H1 (cell line): ENCODE measurements around the gene APP. TPM values are rescaled to one million over a fixed set of nuclear protein-coding genes. Genes with fewer than 3 reads are reported as not detected.

Source experiments
- CTCF ChIA-PET: fragments of 300-600 bp; sonication (Branson Sonifier 250); formaldehyde crosslinking; loops from one replicate; lab custom pipeline; 2021; ENCODE audit not compliant: partially characterized antibody; lab: Charles Lee
- POLR2A ChIA-PET: fragments of 300-600 bp; sonication (Branson Sonifier 250); formaldehyde crosslinking; loops from one replicate; lab custom pipeline; 2021; ENCODE audit warnings: inconsistent platforms; ENCODE audit not compliant: partially characterized antibody; lab: Charles Lee
- DNase-seq, 2 experiments: peaks; one replicate each; pipeline versions ENCODE4 v3.0.0 to v3.0.0-alpha.2; 2010 to 2022; ENCODE audit warnings: low spot score in 2 of 2, low read depth in 1 of 2, mixed read lengths in 1 of 2
- FAIRE-seq: peaks from 2 replicates; lab custom pipeline; 2011; peaks lifted over from hg19 to GRCh38; lab: Jason Lieb, UNC
- H2AFZ ChIP-seq: 2 replicates; pipeline ENCODE4 v1.8.1; 2012; ENCODE audit warnings: low read length, inconsistent platforms
- H2AK5ac ChIP-seq: 2 replicates; pipeline ENCODE4 v1.6.1; 2013; ENCODE audit warnings: low read depth, low read length
- H2BK120ac ChIP-seq: replicated peaks from 2 replicates; pipeline ENCODE3; 2013; ENCODE audit warnings: low read depth, low read length, inconsistent platforms
- H2BK12ac ChIP-seq: 2 replicates; pipeline ENCODE4 v1.6.1; 2013; ENCODE audit warnings: low read depth, low read length
- H2BK15ac ChIP-seq: 2 replicates; pipeline ENCODE4 v1.6.1; 2013; ENCODE audit warnings: low read length
- H2BK20ac ChIP-seq: 2 replicates; pipeline ENCODE4 v1.6.1; 2013; ENCODE audit warnings: low read length
- H2BK5ac ChIP-seq: 2 replicates; pipeline ENCODE4 v1.6.1; 2013; ENCODE audit warnings: low read depth, low read length
- H3K14ac ChIP-seq: 2 replicates; pipeline ENCODE4 v1.6.1; 2013; ENCODE audit warnings: inconsistent platforms; ENCODE audit not compliant: insufficient read length
- H3K18ac ChIP-seq: 2 replicates; pipeline ENCODE4 v1.6.1; 2013; ENCODE audit warnings: low read length; ENCODE audit errors: extremely low read depth
- H3K23ac ChIP-seq: 2 replicates; pipeline ENCODE4 v1.6.1; 2013; ENCODE audit warnings: inconsistent platforms; ENCODE audit not compliant: insufficient read length
- H3K23me2 ChIP-seq: 2 replicates; pipeline ENCODE4 v1.6.1; 2013; ENCODE audit warnings: low read depth, low read length
- H3K27ac ChIP-seq: 2 replicates; pipeline ENCODE4 v1.6.1; 2011; ENCODE audit warnings: low read depth, low read length, inconsistent platforms
- H3K27me3 ChIP-seq, 4 experiments: replicated peaks in 1 of 4; 1 replicate in 1 of 4; 2 replicates in 3 of 4; pipeline versions ENCODE4 v1.6.1 to v1.8.1; 2011 to 2013; ENCODE audit warnings: low read length in 3 of 4, mild to moderate bottlenecking in 3 of 4, inconsistent platforms in 2 of 4, mixed read lengths in 2 of 4, moderate library complexity in 1 of 4; ENCODE audit not compliant: control insufficient read depth in 3 of 4, insufficient read depth in 3 of 4; ENCODE audit errors: extremely low read depth in 1 of 4
- H3K36me3 ChIP-seq, 4 experiments: 2 replicates each; pipeline versions ENCODE4 v1.6.1 to v1.8.1; 2011 to 2013; ENCODE audit warnings: mild to moderate bottlenecking in 4 of 4, low read length in 3 of 4, moderate library complexity in 2 of 4, control low read depth in 1 of 4, inconsistent platforms in 1 of 4; ENCODE audit not compliant: insufficient read depth in 4 of 4, control insufficient read depth in 2 of 4
- H3K4ac ChIP-seq: replicated peaks from 2 replicates; pipeline ENCODE3; 2013; ENCODE audit warnings: low read length, low read depth, mixed read lengths, inconsistent platforms; ENCODE audit not compliant: insufficient read length
- H3K4me1 ChIP-seq, 4 experiments: replicated peaks in 1 of 4; 1 replicate in 1 of 4; 2 replicates in 3 of 4; pipeline versions ENCODE4 v1.6.1 to v1.8.1; 2011 to 2013; ENCODE audit warnings: low read length in 3 of 4, inconsistent platforms in 2 of 4, mixed read lengths in 1 of 4; ENCODE audit not compliant: insufficient read depth in 4 of 4, control insufficient read depth in 3 of 4
- H3K4me2 ChIP-seq, 2 experiments: 2 replicates each; pipeline versions ENCODE4 v1.6.1 to v1.8.1; 2011 to 2013; ENCODE audit warnings: low read depth in 2 of 2, low read length in 2 of 2, control low read depth in 1 of 2, inconsistent platforms in 1 of 2, mild to moderate bottlenecking in 1 of 2; ENCODE audit not compliant: insufficient read depth in 1 of 2
- H3K4me3 ChIP-seq, 4 experiments: fragments of 200-600, 300-600 bp in 1 of 4; sonication (generic), shearing (Covaris generic), sonication (Bioruptor Twin) in 1 of 4; 2 replicates each; pipeline versions ENCODE4 v1.5.1 to v1.8.1; 2011 to 2016; ENCODE audit warnings: low read length in 4 of 4, low read depth in 3 of 4, control low read depth in 2 of 4, inconsistent platforms in 2 of 4, mild to moderate bottlenecking in 2 of 4, mixed read lengths in 1 of 4, moderate library complexity in 1 of 4; ENCODE audit not compliant: insufficient read depth in 2 of 4; ENCODE audit errors: extremely low read depth in 1 of 4
- H3K56ac ChIP-seq: replicated peaks from 2 replicates; pipeline ENCODE3; 2013; ENCODE audit warnings: low read depth, mild to moderate bottlenecking, mixed read lengths, low read length, inconsistent platforms; ENCODE audit not compliant: insufficient read length
- H3K79me1 ChIP-seq: 2 replicates; pipeline ENCODE4 v1.6.1; 2013; ENCODE audit warnings: low read depth, low read length, control low read depth
- H3K79me2 ChIP-seq, 2 experiments: 2 replicates each; pipeline versions ENCODE4 v1.6.1 to v1.8.1; 2012 to 2013; ENCODE audit warnings: low read length in 2 of 2, mild to moderate bottlenecking in 2 of 2, inconsistent platforms in 1 of 2; ENCODE audit not compliant: insufficient read depth in 2 of 2, control insufficient read depth in 1 of 2
- H3K9ac ChIP-seq, 4 experiments: replicated peaks in 1 of 4; 1 replicate in 1 of 4; 2 replicates in 3 of 4; pipeline versions ENCODE4 v1.6.1 to v1.8.1; 2011 to 2013; ENCODE audit warnings: low read depth in 3 of 4, low read length in 3 of 4, control low read depth in 2 of 4, mild to moderate bottlenecking in 2 of 4, moderate library complexity in 2 of 4, inconsistent platforms in 1 of 4; ENCODE audit errors: extremely low read depth in 1 of 4
- H3K9me3 ChIP-seq, 2 experiments: 2 replicates each; pipeline versions ENCODE4 v1.6.1 to v1.8.1; 2012 to 2013; ENCODE audit warnings: mild to moderate bottlenecking in 2 of 2, moderate library complexity in 2 of 2, control low read depth in 1 of 2, inconsistent platforms in 1 of 2, low read depth in 1 of 2, low read length in 1 of 2, mixed read lengths in 1 of 2; ENCODE audit not compliant: insufficient read depth in 2 of 2
- H4K20me1 ChIP-seq, 2 experiments: replicated peaks in 1 of 2; 2 replicates each; pipeline versions ENCODE3 to v1.8.1; 2011 to 2013; ENCODE audit warnings: inconsistent platforms in 2 of 2, low read length in 2 of 2, mild to moderate bottlenecking in 1 of 2; ENCODE audit not compliant: insufficient read depth in 2 of 2, control insufficient read depth in 1 of 2
- H4K5ac ChIP-seq: 2 replicates; pipeline ENCODE4 v1.6.1; 2013; ENCODE audit warnings: low read length, low read depth, mixed read lengths, inconsistent platforms; ENCODE audit not compliant: insufficient read length
- H4K8ac ChIP-seq: 2 replicates; pipeline ENCODE4 v1.8.0; 2013; ENCODE audit warnings: mild to moderate bottlenecking, moderate library complexity, low read length, inconsistent platforms; ENCODE audit not compliant: insufficient read depth; ENCODE audit errors: extremely low read depth
- H4K91ac ChIP-seq: replicated peaks from 2 replicates; pipeline ENCODE3; 2013; ENCODE audit warnings: low read length, mixed read lengths, inconsistent platforms; ENCODE audit not compliant: insufficient read length
- CBX8 ChIP-seq: fragments of 300-800, 300-1000 bp; sonication (generic); IDR thresholded peaks from 2 replicates; pipeline ENCODE4 v1.7.1; 2016; ENCODE audit warnings: low read depth, low read length, borderline replicate concordance
- HDAC6 ChIP-seq: IDR thresholded peaks from one replicate; pipeline ENCODE4 v1.7.1; 2012; ENCODE audit warnings: low read depth, mild to moderate bottlenecking, inconsistent platforms, low read length, moderate library complexity
- JUN ChIP-seq: IDR thresholded peaks from 2 replicates; pipeline ENCODE4 v1.6.1; 2011; ENCODE audit warnings: low read depth, mild to moderate bottlenecking, improper control_type of control experiment, low read length
- JUND ChIP-seq: IDR thresholded peaks from 2 replicates; pipeline ENCODE4 v1.6.1; 2011; ENCODE audit warnings: mild to moderate bottlenecking, improper control_type of control experiment, low read length
- KDM1A ChIP-seq: fragments of 200-600, 300-600 bp; sonication (generic); IDR thresholded peaks from 2 replicates; pipeline ENCODE4 v1.7.1; 2016; ENCODE audit warnings: mild to moderate bottlenecking, low read length, borderline replicate concordance
- POLR2A ChIP-seq, 2 experiments: IDR thresholded peaks; 1 replicate in 1 of 2; 2 replicates in 1 of 2; pipeline ENCODE4 v1.6.1; 2011; ENCODE audit warnings: low read depth in 2 of 2, low read length in 2 of 2, mild to moderate bottlenecking in 2 of 2; ENCODE audit errors: control extremely low read depth in 1 of 2
- SAP30 ChIP-seq: fragments of 300-600 bp; sonication (generic); IDR thresholded peaks from 2 replicates; pipeline ENCODE4 v1.7.1; 2012; ENCODE audit warnings: low read length, moderate library complexity, mild to moderate bottlenecking, inconsistent platforms; ENCODE audit not compliant: insufficient read depth, insufficient replicate concordance
- SIN3A ChIP-seq, 2 experiments: IDR thresholded peaks in 1 of 2; conservative IDR thresholded peaks in 1 of 2; 2 replicates each; pipeline ENCODE4 v1.6.1; 2011 to 2012; ENCODE audit warnings: low read length in 2 of 2, improper control_type of control experiment in 1 of 2, low read depth in 1 of 2, mild to moderate bottlenecking in 1 of 2
- SIRT6 ChIP-seq: IDR thresholded peaks from one replicate; pipeline ENCODE4 v1.7.1; 2012; ENCODE audit warnings: low read length, inconsistent platforms
- SIX5 ChIP-seq: IDR thresholded peaks from 2 replicates; pipeline ENCODE4 v1.6.1; 2011; ENCODE audit warnings: mild to moderate bottlenecking, low read depth, low read length
- SP4 ChIP-seq: IDR thresholded peaks from 2 replicates; pipeline ENCODE4 v1.6.1; 2012; ENCODE audit warnings: low read length, inconsistent platforms
- TBP ChIP-seq: IDR thresholded peaks from 2 replicates; pipeline ENCODE4 v1.6.1; 2011; ENCODE audit warnings: low read depth, low read length, improper control_type of control experiment
- TCF12 ChIP-seq: IDR thresholded peaks from 2 replicates; pipeline ENCODE4 v1.6.1; 2011; ENCODE audit warnings: low read depth, mild to moderate bottlenecking, low read length
- WGBS, 2 experiments: shearing (Covaris generic) in 1 of 2; methylation state at CpG; one replicate each; pipeline versions ENCODE4 v1.1.6 to v1.1.7; 2013 to 2015; ENCODE audit warnings: low lambda C conversion rate in 2 of 2, mixed read lengths in 2 of 2, inconsistent platforms in 1 of 2, low coverage in 1 of 2, missing lambda C conversion rate in 1 of 2; ENCODE audit not compliant: insufficient replicate concordance in 2 of 2, insufficient coverage in 1 of 2, insufficient read length in 1 of 2; ENCODE audit errors: extremely low coverage in 1 of 2, missing lambda C conversion rate in 1 of 2; 5-methylcytosine and 5-hydroxymethylcytosine counted together
- polyA plus RNA-seq, 7 experiments: library from polyadenylated mRNA; depleted of rRNA in 3 of 7; stranded (reverse) in 5 of 7; unstranded in 2 of 7; fragments of >200 nt in 5 of 7; fragments of 200-250 nt in 2 of 7; gene quantifications; 1 replicate in 5 of 7; 2 replicates in 1 of 7; 4 replicates in 1 of 7; pipeline versions ENCODE4 v1.2.1 to v1.2.3, GENCODE V29; 2011 to 2013; ENCODE audit warnings: missing spikeins in 2 of 7, mixed read lengths in 2 of 7
- total RNA-seq: library from RNA; stranded (reverse); fragmentation: NEBNext Ultra II Directional; extraction: Animal tissue kit (Norgen Biotek cat#: 25700); gene quantifications from 2 replicates; pipeline ENCODE4 v1.2.1, GENCODE V29; 2021
- TF ChIP-seq, protein P1 (sequence below): IDR thresholded peaks from 2 replicates; pipeline ENCODE4 v1.6.1; 2012; ENCODE audit warnings: low read length, inconsistent platforms

APP gene
- total and polyA plus RNA-seq, 2 of the 8 experiments (the other 6 are each of a cell fraction or from before 2014, with no cell fraction given) = 375 to 551 TPM

DNA sequence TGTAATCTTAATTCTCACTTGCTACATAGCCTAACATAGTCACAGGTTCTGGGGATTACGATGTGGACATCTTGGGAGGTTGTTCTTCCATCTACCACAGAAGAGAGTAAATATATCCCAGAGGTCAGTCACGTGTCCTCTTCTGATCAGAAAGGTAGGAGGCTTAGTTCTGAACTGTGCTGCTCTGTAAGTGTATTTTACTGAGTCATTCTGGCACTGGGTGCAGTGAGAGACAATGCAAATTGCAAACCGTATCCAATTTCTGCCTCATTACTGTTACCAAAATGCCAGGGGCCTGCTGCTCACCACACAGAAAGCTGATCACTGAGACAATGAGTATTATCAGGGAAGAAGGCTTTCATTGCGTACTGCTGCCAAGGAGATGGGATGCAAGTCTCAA, 331.8 kb downstream of the APP start:
- H3K4me2 ChIP-seq = no peak overlapping the region
- TF ChIP-seq JUN (no peak), HDAC6 (no peak), SIRT6 (no peak), TBP (no peak), SIN3A (conservative IDR thresholded peaks at IDR 0.05 in 1 of 2, IDR thresholded peaks at IDR 0.05 in 1 of 2; ENCODE audit: low read depth in 1 of 2, low read length in 2 of 2) (no peak), POLR2A (IDR thresholded peaks at IDR 0.05; ENCODE audit: control extremely low read depth in 1 of 2, low read depth in 2 of 2, low read length in 2 of 2) (no peak), SP4 (no peak), SIX5 (no peak), TCF12 (no peak), JUND (no peak), KDM1A (no peak), CBX8 (no peak), SAP30 (no peak)
- TF ChIP-seq, protein P1, sequence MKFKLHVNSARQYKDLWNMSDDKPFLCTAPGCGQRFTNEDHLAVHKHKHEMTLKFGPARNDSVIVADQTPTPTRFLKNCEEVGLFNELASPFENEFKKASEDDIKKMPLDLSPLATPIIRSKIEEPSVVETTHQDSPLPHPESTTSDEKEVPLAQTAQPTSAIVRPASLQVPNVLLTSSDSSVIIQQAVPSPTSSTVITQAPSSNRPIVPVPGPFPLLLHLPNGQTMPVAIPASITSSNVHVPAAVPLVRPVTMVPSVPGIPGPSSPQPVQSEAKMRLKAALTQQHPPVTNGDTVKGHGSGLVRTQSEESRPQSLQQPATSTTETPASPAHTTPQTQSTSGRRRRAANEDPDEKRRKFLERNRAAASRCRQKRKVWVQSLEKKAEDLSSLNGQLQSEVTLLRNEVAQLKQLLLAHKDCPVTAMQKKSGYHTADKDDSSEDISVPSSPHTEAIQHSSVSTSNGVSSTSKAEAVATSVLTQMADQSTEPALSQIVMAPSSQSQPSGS = no peak

More for the DNA sequence above, 331.8 kb downstream of the APP start:
- no peak overlapping the region for H3K56ac ChIP-seq
- no peaks in the 10 kb centered on the region for H4K20me1 ChIP-seq
- H3K9ac ChIP-seq = no peak overlapping the region
- no peak overlapping the region for H3K18ac ChIP-seq
- no peaks in the 10 kb centered on the region for H3K79me1 ChIP-seq
- WGBS, 2 experiments = 86% methylated on average over 4 of the region's 4 CpGs; no CpG with 5 or more reads in 1 of the 2 experiments
- no peak overlapping the region for H4K8ac ChIP-seq
- no peak overlapping the region for H2AK5ac ChIP-seq
- H2AFZ ChIP-seq = no peak overlapping the region
- H2BK20ac ChIP-seq = no peak overlapping the region
- no peaks in the 10 kb centered on the region for H3K79me2 ChIP-seq
- H3K23ac ChIP-seq = no peak overlapping the region
- H4K5ac ChIP-seq = no peak overlapping the region
- no peak overlapping the region for H2BK15ac ChIP-seq
- H3K14ac ChIP-seq = no peak overlapping the region
- H3K4me1 ChIP-seq = no peaks in the 10 kb centered on the region
- DNase-seq (no peak), FAIRE-seq (no peak)
- no peak overlapping the region for H4K91ac ChIP-seq
- no peak overlapping the region for H3K4me3 ChIP-seq
- CTCF ChIA-PET = no interaction called here
- no peak overlapping the region for H2BK120ac ChIP-seq
- H3K36me3 ChIP-seq = no peaks in the 10 kb centered on the region
- no peak overlapping the region for H3K27ac ChIP-seq
- POLR2A ChIA-PET = no interaction called here
- H2BK12ac ChIP-seq = no peak overlapping the region
- no peak overlapping the region for H2BK5ac ChIP-seq
- H3K23me2 ChIP-seq = no peaks in the 10 kb centered on the region
- H3K9me3 ChIP-seq = no peaks in the 10 kb centered on the region
- H3K27me3 ChIP-seq = peaks cover 0 to 1% (median 0%) of the 10 kb centered on the region in 4 experiments; a peak in 2 of 7 replicates
- H3K4ac ChIP-seq = no peak overlapping the region
